Right lobe of liver (tissue), 6 donors: ENCODE measurements around the gene SNRPD3. TPM values are rescaled to one million over a fixed set of nuclear protein-coding genes. Genes with fewer than 3 reads are reported as not detected.
A peak's percentile ranks its signal among the peaks of the same experiment; 100 is the strongest.
"Not testable (repeated sequence)": the region's sequence is repeated elsewhere in the genome, so short reads cannot be mapped to it uniquely, and the experiment has no call there.

Experiments used
- ATAC-seq, 4 donors: fragments of 200-7000 bp; cut with Tn5 transposase; one replicate each; pipeline ENCODE4 v1.9.1; 2020; ENCODE audit warnings: mild to moderate bottlenecking in 4 of 4, moderate library complexity in 4 of 4
- DNase-seq, 3 donors: peaks; one replicate each; pipeline ENCODE4 v3.0.0-alpha.2; 2020
- H3K27ac ChIP-seq, 3 donors: fragments of 200-600 bp; one replicate each; pipeline ENCODE4 v1.8.0; 2022
- H3K27me3 ChIP-seq, 2 donors: fragments of 200-600 bp; one replicate each; pipeline ENCODE4 v1.8.0; 2022
- H3K36me3 ChIP-seq, 4 donors: fragments of 200-600 bp; sonication (generic) in 1 of 4; one replicate each; pipeline versions ENCODE4 v1.5.1 to v1.8.0; 2017 to 2022; ENCODE audit warnings: control low read depth in 1 of 4
- H3K4me1 ChIP-seq, 4 donors: fragments of 200-600 bp; sonication (generic) in 1 of 4; one replicate each; pipeline versions ENCODE4 v1.5.1 to v1.8.0; 2017 to 2022; ENCODE audit warnings: control low read depth in 1 of 4
- H3K4me3 ChIP-seq, 3 donors: fragments of 200-600 bp; one replicate each; pipeline ENCODE4 v1.8.0; 2022
- H3K9me3 ChIP-seq, 4 donors: fragments of 200-600 bp; sonication (generic) in 1 of 4; one replicate each; pipeline versions ENCODE4 v1.5.1 to v1.8.0; 2017 to 2022; ENCODE audit warnings: control low read depth in 1 of 4
- CTCF ChIP-seq, 4 donors: fragments of 200-600 bp in 3 of 4; fragments of 450-650 bp in 1 of 4; IDR thresholded peaks; one replicate each; pipeline versions ENCODE4 v1.5.1 to v1.8.0; 2016 to 2022; ENCODE audit warnings: antibody characterized with exemption in 4 of 4, mild to moderate bottlenecking in 2 of 4
- POLR2A ChIP-seq: fragments of 450-650 bp; IDR thresholded peaks from one replicate; pipeline ENCODE4 v1.6.1; 2017; ENCODE audit warnings: antibody characterized with exemption, mild to moderate bottlenecking
- WGBS: methylation state at CpG from one replicate; pipeline ENCODE4 v1.1.6; 2018; ENCODE audit warnings: low coverage, low lambda C conversion rate; ENCODE audit not compliant: insufficient coverage; ENCODE audit errors: missing lambda C conversion rate; 5-methylcytosine and 5-hydroxymethylcytosine counted together
- intact Hi-C, 2 donors: fragments of 100-400 bp; cut with DNase I; formaldehyde crosslinking; loops; one replicate each; pipeline versions ENCODE4 v1.11.2 to v1.14.1; 2022
- total RNA-seq, 6 experiments: library from RNA; depleted of rRNA in 2 of 6; stranded (reverse); fragments of >200 nt in 2 of 6; fragmentation: NEBNext Ultra II Directional in 3 of 6; extraction: Animal tissue kit (Norgen Biotek cat#: 25700) in 3 of 6; gene quantifications; one replicate each; pipeline versions ENCODE4 v1.1.0 to v1.2.4, GENCODE V29; 2016 to 2023
- donor health status: DM: no; HTN: yes; CAD: no.
- donor health status: DM: no; HTN: no; CAD: no.
- donor health status: DM: no; HTN: no; CAD: no.
- donor health status: DM: no; HTN: yes; CAD: no.
- donor health status: DM: no; HTN: yes; CAD: no.

SNRPD3 gene
- total RNA-seq, 6 experiments from 2014 or later = 43.3 to 180 (median 53.4) TPM

- intact Hi-C loops = no loop called here
- peaks cover 0 to 2% (median 0%) of the 10 kb centered on the region in 4 donors for H3K36me3 ChIP-seq
- peak overlapping the region in 2 of 3 donors; percentile 70 to 83 for H3K4me3 ChIP-seq
- H3K27me3 ChIP-seq = no peaks in the 10 kb centered on the region
- no peaks in the 10 kb centered on the region for H3K9me3 ChIP-seq
- peaks cover 0 to 28% (median 9%) of the 10 kb centered on the region in 4 donors for H3K4me1 ChIP-seq
- WGBS = 17% methylated on average over 8 of the region's 16 CpGs
- peak; percentile 62 to 92 (median 91) for DNase-seq
- peak; percentile 66 to 78 (median 78) for ATAC-seq
- TF ChIP-seq CTCF (IDR thresholded peaks at IDR 0.05) = no peak
- TF ChIP-seq POLR2A = peak; percentile 38
- H3K27ac ChIP-seq = peak overlapping the region; percentile 44 to 91 (median 88)
Observed at GRCh38 chr22:24593836-24594568, 38.2 kb downstream of the SNRPD3 start.

- ATAC-seq (no peak), DNase-seq (no peak)
- Histone ChIP-seq H3K9me3 (no peaks in the 10 kb centered on the region), H3K27me3 (no peaks in the 10 kb centered on the region), H3K4me3 (no peak overlapping the region), H3K4me1 (peaks cover 0 to 28% (median 9%) of the 10 kb centered on the region in 4 donors), H3K27ac (peak overlapping the region in 2 of 3 donors; percentile 40 to 88), H3K36me3 (no peaks in the 10 kb centered on the region)
- 47% methylated on average over 3 of the region's 7 CpGs for WGBS
- intact Hi-C loops = no loop called here
- TF ChIP-seq CTCF (IDR thresholded peaks at IDR 0.05) (no peak), POLR2A (no peak)
Observed at GRCh38 chr22:24594569-24595120, 38.8 kb downstream of the SNRPD3 start.

- TF ChIP-seq CTCF (IDR thresholded peaks at IDR 0.05) (no peak), POLR2A (no peak)
- no peak for ATAC-seq
- no peaks in the 10 kb centered on the region for H3K9me3 ChIP-seq
- WGBS = no CpG with 5 or more reads among the region's 6 CpGs
- H3K36me3 ChIP-seq = no peaks in the 10 kb centered on the region
- no peak overlapping the region for H3K4me3 ChIP-seq
- peaks cover 0 to 28% (median 9%) of the 10 kb centered on the region in 4 donors for H3K4me1 ChIP-seq
- no peak for DNase-seq
- intact Hi-C loops = no loop called here
- H3K27me3 ChIP-seq = no peaks in the 10 kb centered on the region
- H3K27ac ChIP-seq = no peak overlapping the region
Observed at GRCh38 chr22:24595228-24595627, 39.4 kb downstream of the SNRPD3 start.

- peak overlapping the region in 1 of 3 donors; percentile 14 for H3K27ac ChIP-seq
- no peaks in the 10 kb centered on the region for H3K9me3 ChIP-seq
- H3K36me3 ChIP-seq = no peaks in the 10 kb centered on the region
- intact Hi-C loops = no loop called here
- no peak overlapping the region for H3K4me3 ChIP-seq
- no peaks in the 10 kb centered on the region for H3K27me3 ChIP-seq
- H3K4me1 ChIP-seq = peaks cover 0 to 33% (median 10%) of the 10 kb centered on the region in 4 donors
- WGBS = 100% methylated on average over 1 of the region's 4 CpGs
- DNase-seq = no peak
- ATAC-seq = no peak
- no peak for TF ChIP-seq CTCF (IDR thresholded peaks at IDR 0.05)
- no peak for TF ChIP-seq POLR2A
Observed at GRCh38 chr22:24595863-24596262, 40.1 kb downstream of the SNRPD3 start.

GRCh38 chr22:24597076-24597475 is 41.3 kb downstream of the SNRPD3 start:
- DNase-seq, H3K9me3 ChIP-seq, H3K27me3 ChIP-seq, intact Hi-C loops, H3K27ac ChIP-seq, ATAC-seq, H3K4me3 ChIP-seq, H3K36me3 ChIP-seq: not testable (repeated sequence)
- WGBS = 91% methylated on average over 9 of the region's 9 CpGs
- peaks cover 0 to 45% (median 16%) of the 10 kb centered on the region in 4 donors for H3K4me1 ChIP-seq
